Activated B cell treated with CpG ODN at 0.5 μM for 24 hours (primary cell): ENCODE measurements around the gene TMPRSS4. TPM values are rescaled to one million over a fixed set of nuclear protein-coding genes. Genes with fewer than 3 reads are reported as not detected.

Source experiments
- ATAC-seq: fragments of 200-7000 bp; cut with Tn5 transposase; one replicate; pipeline ENCODE4 v1.10.0; 2021; ENCODE audit warnings: low read depth, mild to moderate bottlenecking, moderate library complexity
- CTCF ChIA-PET: fragments of 350-600 bp; sonication (Branson Sonifier 250); formaldehyde crosslinking; loops from one replicate; lab custom pipeline; 2021; ENCODE audit warnings: antibody characterized with exemption; lab: Charles Lee
- POLR2A ChIA-PET: fragments of 350-600 bp; sonication (Branson Sonifier 250); formaldehyde crosslinking; loops from one replicate; lab custom pipeline; 2021; ENCODE audit warnings: antibody characterized with exemption; lab: Charles Lee
- DNase-seq: peaks from one replicate; pipeline ENCODE4 v3.0.0; 2022
- H3K27ac Mint-ChIP-seq: one replicate; pipeline ENCODE4 v1.8.0; 2020; ENCODE audit warnings: mixed read lengths
- H3K27me3 Mint-ChIP-seq: one replicate; pipeline ENCODE4 v1.8.0; 2021; ENCODE audit warnings: mixed read lengths
- H3K36me3 Mint-ChIP-seq: one replicate; pipeline ENCODE4 v1.8.0; 2021; ENCODE audit warnings: low read depth, mixed read lengths
- H3K4me1 Mint-ChIP-seq: one replicate; pipeline ENCODE4 v1.8.0; 2021; ENCODE audit warnings: mixed read lengths
- H3K4me3 Mint-ChIP-seq: one replicate; pipeline ENCODE4 v1.8.0; 2020; ENCODE audit warnings: mild to moderate bottlenecking, mixed read lengths
- H3K9me3 Mint-ChIP-seq: one replicate; pipeline ENCODE4 v1.8.0; 2020; ENCODE audit warnings: mixed read lengths
- CTCF ChIP-seq: fragments of 200-600 bp; IDR thresholded peaks from one replicate; pipeline ENCODE4 v1.8.0; 2022; ENCODE audit warnings: antibody characterized with exemption, mild to moderate bottlenecking
- intact Hi-C: fragments of 100-400 bp; cut with micrococcal nuclease; formaldehyde crosslinking; loops from one replicate; pipeline ENCODE4 v1.15.1; 2024
- total RNA-seq: library from RNA; stranded (reverse); gene quantifications from 2 replicates; pipeline ENCODE4 v1.2.3, GENCODE V29; 2022

Gene TMPRSS4
- total RNA-seq, 1 donor from 2014 or later: not detected

- CTCF ChIA-PET: interaction anchor here (0.6 kb wide), 1 partner anchor 128 kb away, joined by 3 read pairs; no protein-coding TSS in a partner anchor
- no peak for TF ChIP-seq CTCF
Observed at GRCh38 chr11:118074091-118074685, 2.7 kb upstream of the TMPRSS4 start.

GRCh38 chr11:118074785-118075184 is 2.1 kb upstream of the TMPRSS4 start:
- Mint-ChIP-seq H3K9me3 (no peaks in the 10 kb centered on the region), H3K27me3 (peaks cover 18% of the 10 kb centered on the region), H3K36me3 (no peaks in the 10 kb centered on the region), H3K27ac (no peak overlapping the region), H3K4me3 (no peak overlapping the region), H3K4me1 (no peaks in the 10 kb centered on the region)
- CTCF ChIA-PET: interaction anchor here (0.6 kb wide), 1 partner anchor 129 kb away, joined by 3 read pairs; no protein-coding TSS in a partner anchor
- POLR2A ChIA-PET: no interaction called here
- intact Hi-C loops: no loop called here
- DNase-seq (no peak), ATAC-seq (no peak)
- TF ChIP-seq CTCF: no peak

More at GRCh38 chr11:118074091-118074685, 2.7 kb upstream of the TMPRSS4 start:
- no peaks in the 10 kb centered on the region for H3K4me1 Mint-ChIP-seq
- H3K36me3 Mint-ChIP-seq: no peaks in the 10 kb centered on the region
- POLR2A ChIA-PET: no interaction called here
- intact Hi-C loops: no loop called here
- DNase-seq (no peak), ATAC-seq (no peak)
- H3K27me3 Mint-ChIP-seq: peaks cover 18% of the 10 kb centered on the region
- H3K9me3 Mint-ChIP-seq: no peaks in the 10 kb centered on the region
- no peak overlapping the region for H3K27ac Mint-ChIP-seq
- H3K4me3 Mint-ChIP-seq: no peak overlapping the region

DNA sequence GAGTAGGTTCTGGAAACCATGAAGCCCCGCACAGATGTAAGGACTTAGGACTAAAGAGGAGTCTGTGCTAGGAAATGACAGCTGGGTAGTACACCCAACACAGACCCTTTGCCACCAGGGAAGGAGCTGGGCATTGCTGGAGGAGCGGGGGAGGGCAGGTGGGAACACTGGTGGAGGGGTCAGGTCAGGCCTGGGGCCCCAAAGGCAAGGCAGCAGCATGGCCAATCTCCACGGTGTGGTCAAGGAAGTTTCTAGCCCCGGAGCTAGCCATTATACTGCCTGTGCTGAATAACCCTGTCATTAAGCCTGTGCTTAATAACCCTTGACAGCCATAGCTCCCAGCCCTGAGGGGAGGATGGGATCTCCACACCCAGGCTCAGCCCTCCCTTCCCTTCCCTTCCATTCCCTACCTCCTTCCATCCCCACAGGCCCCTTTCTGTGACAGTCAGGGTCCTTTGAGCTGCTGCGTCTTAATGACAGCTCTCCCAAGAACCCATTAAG is 2.1 kb downstream of the TMPRSS4 start:
- TF ChIP-seq CTCF: no peak
- DNase-seq: no peak
- Mint-ChIP-seq H3K4me3 (no peak overlapping the region), H3K27ac (no peak overlapping the region), H3K36me3 (no peaks in the 10 kb centered on the region), H3K4me1 (no peaks in the 10 kb centered on the region), H3K9me3 (no peaks in the 10 kb centered on the region), H3K27me3 (peaks cover 29% of the 10 kb centered on the region)
- intact Hi-C loops: no loop called here
- ATAC-seq: no peak
- POLR2A ChIA-PET: interaction anchor here (0.5 kb wide), 1 partner anchor 97 kb away, joined by 3 read pairs; no protein-coding TSS in a partner anchor
- CTCF ChIA-PET: no interaction called here

GRCh38 chr11:118079491-118079890 is 2.6 kb downstream of the TMPRSS4 start:
- H3K9me3 Mint-ChIP-seq: no peaks in the 10 kb centered on the region
- H3K4me1 Mint-ChIP-seq: no peaks in the 10 kb centered on the region
- ATAC-seq (no peak), DNase-seq (no peak)
- no peaks in the 10 kb centered on the region for H3K36me3 Mint-ChIP-seq
- TF ChIP-seq CTCF: no peak
- ChIA-PET POLR2A (no interaction called here), CTCF (no interaction called here)
- no peak overlapping the region for H3K27ac Mint-ChIP-seq
- no peak overlapping the region for H3K4me3 Mint-ChIP-seq
- intact Hi-C loops: no loop called here
- H3K27me3 Mint-ChIP-seq: peaks cover 29% of the 10 kb centered on the region

DNA sequence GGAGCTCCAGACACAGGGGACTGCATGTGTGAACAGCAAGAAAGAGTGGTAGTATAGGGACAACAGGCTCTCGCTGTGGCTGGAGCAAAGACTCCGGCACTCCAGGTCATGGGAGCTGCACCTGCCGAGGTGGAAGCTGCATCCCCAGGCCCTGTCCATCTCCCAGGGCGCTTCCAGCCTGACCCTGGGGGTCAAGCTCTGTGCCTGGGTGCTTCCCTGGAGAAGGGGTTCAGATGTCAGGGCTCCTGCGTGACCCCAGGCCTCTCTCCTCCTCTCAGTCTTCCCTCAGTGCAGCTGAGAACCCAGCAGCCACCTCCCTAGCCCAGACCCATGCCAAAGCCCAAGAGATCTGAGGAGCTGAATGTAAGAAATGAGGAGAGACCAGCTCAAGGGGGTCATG is 3.4 kb downstream of the TMPRSS4 start:
- DNase-seq: no peak
- intact Hi-C loops: no loop called here
- H3K9me3 Mint-ChIP-seq: no peaks in the 10 kb centered on the region
- no peak overlapping the region for H3K4me3 Mint-ChIP-seq
- no peak for ATAC-seq
- no peaks in the 10 kb centered on the region for H3K36me3 Mint-ChIP-seq
- H3K27ac Mint-ChIP-seq: no peak overlapping the region
- ChIA-PET CTCF (no interaction called here), POLR2A (no interaction called here)
- no peak for TF ChIP-seq CTCF
- H3K27me3 Mint-ChIP-seq: peaks cover 29% of the 10 kb centered on the region
- no peaks in the 10 kb centered on the region for H3K4me1 Mint-ChIP-seq
